ENCODE data around the gene HEATR5A. TPM values are rescaled to one million over a fixed set of nuclear protein-coding genes. Genes with fewer than 3 reads are reported as not detected.

HEATR5A gene
- polyA plus RNA-seq, 2 of the 4 experiments (the other 2 are of a cell fraction): 29.5 to 49.5 TPM

- DNase-seq (ENCODE audit: low read depth in 1 of 2, low spot score in 1 of 2) (no peak), FAIRE-seq (peak; percentile 56), ATAC-seq (no peak)
- TF ChIP-seq ZFP36 (IDR thresholded peaks at IDR 0.05; ENCODE audit: borderline replicate concordance, partially characterized antibody) (no peak), ZNF302 (CRISPR knock-in tag; IDR thresholded peaks at IDR 0.05) (no peak), KDM1A (IDR thresholded peaks at IDR 0.05; ENCODE audit: low read depth) (no peak), HMGXB4 (CRISPR knock-in tag; IDR thresholded peaks at IDR 0.05; ENCODE audit: borderline replicate concordance) (no peak), REST (IDR thresholded peaks at IDR 0.05) (no peak), PBX3 (IDR thresholded peaks at IDR 0.05) (no peak), PHF8 (IDR thresholded peaks at IDR 0.05; ENCODE audit: borderline replicate concordance, low read depth) (no peak), BCL3 (IDR thresholded peaks at IDR 0.05) (no peak), RCOR1 (IDR thresholded peaks at IDR 0.05; ENCODE audit: low read depth, low read length) (no peak), ZSCAN20 (CRISPR knock-in tag; IDR thresholded peaks at IDR 0.05) (no peak), POLR2A (IDR thresholded peaks at IDR 0.05; ENCODE audit: low read length) (no peak), JUN (IDR thresholded peaks at IDR 0.05) (no peak), SREBF2 (IDR thresholded peaks at IDR 0.05) (no peak), CEBPB (IDR thresholded peaks at IDR 0.05) (no peak), EHMT2 (IDR thresholded peaks at IDR 0.05; ENCODE audit: low read depth) (no peak), ZC3H11A (IDR thresholded peaks at IDR 0.05) (no peak), HOXA7 (CRISPR knock-in tag; IDR thresholded peaks at IDR 0.05) (no peak), HES2 (IDR thresholded peaks at IDR 0.05) (no peak), CBX2 (IDR thresholded peaks at IDR 0.05; ENCODE audit: borderline replicate concordance, low read depth) (no peak)
- WGBS (ENCODE audit: missing lambda C conversion rate): 65% methylated on average over 8 of the region's 8 CpGs
- no peaks in the 10 kb centered on the region for H3K9me3 ChIP-seq
- peaks cover 23% of the 10 kb centered on the region for H3K4me1 ChIP-seq
- ChIA-PET CTCF (interaction anchor here (1.2 to 2.2 kb wide), 14 partner anchors 14 to 320 kb away, joined by 3 to 14 read pairs (median 4); partner anchors contain the start of genes HEATR5A and HECTD1), POLR2A (interaction anchor here (1.4 to 2.6 kb wide), 2 partner anchors 29 to 627 kb away, joined by 3 to 33 read pairs; partner anchors contain the start of gene HEATR5A)
- H3K27ac ChIP-seq: no peak overlapping the region
- H3K4me2 ChIP-seq: no peak overlapping the region
- no peak overlapping the region for H3K4me3 ChIP-seq
Observed at GRCh38 chr14:31449136-31449535, 28.8 kb upstream of the HEATR5A start.
